Cardiac muscle cell (in vitro differentiated cells and primary cell): ENCODE measurements around the gene STARD13. TPM values are rescaled to one million over a fixed set of nuclear protein-coding genes. Genes with fewer than 3 reads are reported as not detected.
"Not testable (repeated sequence)": the region's sequence is repeated elsewhere in the genome, so short reads cannot be mapped to it uniquely, and the experiment has no call there.

Source experiments
- DNase-seq, 2 donors: peaks; one replicate each; pipeline versions ENCODE4 v3.0.0 to v3.0.0-alpha.2; 2010 to 2017; ENCODE audit warnings: low read depth in 1 of 2, low spot score in 1 of 2
- H3K27ac ChIP-seq: fragments of 200-600 bp; sonication (generic); 2 replicates; pipeline ENCODE4 v1.5.1; 2016
- H3K27me3 ChIP-seq: fragments of 200-600 bp; sonication (generic); 2 replicates; pipeline ENCODE4 v1.6.0; 2016; ENCODE audit warnings: control low read depth
- H3K36me3 ChIP-seq: fragments of 200-600 bp; sonication (generic); 2 replicates; pipeline ENCODE4 v1.5.1; 2016; ENCODE audit warnings: control low read depth
- H3K4me1 ChIP-seq: fragments of 200-600 bp; sonication (generic); 2 replicates; pipeline ENCODE4 v1.8.1; 2017; ENCODE audit warnings: low read depth, mild to moderate bottlenecking, mixed run types
- H3K4me3 ChIP-seq: fragments of 200-600 bp; sonication (generic); 2 replicates; pipeline ENCODE4 v1.5.1; 2016; ENCODE audit warnings: mild to moderate bottlenecking
- H3K9me3 ChIP-seq: fragments of 200-600 bp; sonication (generic); 2 replicates; pipeline ENCODE4 v1.5.1; 2017; ENCODE audit warnings: low read depth, mild to moderate bottlenecking, control low read depth
- CTCF ChIP-seq: IDR thresholded peaks from 2 replicates; pipeline ENCODE4 v1.5.1; 2012; ENCODE audit warnings: low read depth, mild to moderate bottlenecking, low read length
- polyA plus RNA-seq: library from polyadenylated mRNA; unstranded; fragments of >200 nt; fragmentation: Nextera tagmentation; extraction: Ambion mirVana; gene quantifications from 2 replicates; pipeline ENCODE4 v1.2.1, GENCODE V29; 2016
- total RNA-seq: library from RNA; depleted of rRNA; stranded (reverse); fragments of >200 nt; gene quantifications from 2 replicates; pipeline ENCODE4 v1.2.3, GENCODE V29; 2016

The STARD13 gene
- total and polyA plus RNA-seq, 2 experiments from 2014 or later, result 16.5 to 23.5 TPM

GRCh38 chr13:33165787-33166186, 119.8 kb downstream of the STARD13 start:
- no peak for TF ChIP-seq CTCF
- H3K36me3 ChIP-seq, result peaks cover 12% of the 10 kb centered on the region
- H3K9me3 ChIP-seq, result no peaks in the 10 kb centered on the region
- H3K4me1 ChIP-seq, result no peaks in the 10 kb centered on the region
- no peak for DNase-seq
- no peak overlapping the region for H3K4me3 ChIP-seq
- H3K27me3 ChIP-seq, result no peaks in the 10 kb centered on the region
- H3K27ac ChIP-seq, result no peak overlapping the region

- Histone ChIP-seq H3K27ac (no peak overlapping the region), H3K9me3 (no peaks in the 10 kb centered on the region), H3K4me3 (no peak overlapping the region), H3K27me3 (no peaks in the 10 kb centered on the region), H3K36me3 (peaks cover 12% of the 10 kb centered on the region), H3K4me1 (no peaks in the 10 kb centered on the region)
- DNase-seq, result peak in 1 of 2 donors; percentile 51
- no peak for TF ChIP-seq CTCF
Observed at GRCh38 chr13:33164331-33164730, 121.2 kb downstream of the STARD13 start.

- H3K9me3 ChIP-seq, H3K4me3 ChIP-seq, H3K27ac ChIP-seq, DNase-seq, H3K27me3 ChIP-seq, H3K4me1 ChIP-seq: not testable (repeated sequence)
- peaks cover 12% of the 10 kb centered on the region for H3K36me3 ChIP-seq
Observed at GRCh38 chr13:33162725-33163124, 122.8 kb downstream of the STARD13 start.

DNA sequence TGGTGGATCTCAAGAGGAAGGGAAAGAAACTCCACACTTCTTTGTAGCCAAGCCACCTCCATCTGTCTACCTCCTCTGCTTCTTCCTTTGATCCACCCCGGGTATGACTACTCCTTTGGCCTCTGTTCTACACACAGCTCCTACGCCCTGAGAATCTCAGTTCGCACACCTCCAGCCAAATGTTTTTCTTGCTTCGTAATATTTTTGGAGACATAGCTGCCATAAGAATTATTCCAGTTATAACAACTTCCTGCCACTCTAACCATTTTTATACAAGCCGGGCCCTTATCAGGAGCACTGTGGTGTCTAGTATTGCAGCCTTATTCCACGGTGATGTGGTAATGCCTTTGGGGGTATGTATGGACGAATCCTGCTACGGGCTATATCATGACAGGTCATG, 126.7 kb downstream of the STARD13 start:
- Histone ChIP-seq H3K27ac (no peak overlapping the region), H3K4me1 (no peaks in the 10 kb centered on the region), H3K9me3 (no peaks in the 10 kb centered on the region), H3K27me3 (no peaks in the 10 kb centered on the region), H3K4me3 (no peak overlapping the region), H3K36me3 (peaks cover 1% of the 10 kb centered on the region)
- TF ChIP-seq CTCF, result no peak
- peak in 1 of 2 donors; percentile 68 for DNase-seq

- Histone ChIP-seq H3K27ac (no peak overlapping the region), H3K36me3 (no peaks in the 10 kb centered on the region), H3K4me1 (no peaks in the 10 kb centered on the region), H3K4me3 (no peak overlapping the region), H3K27me3 (no peaks in the 10 kb centered on the region), H3K9me3 (no peaks in the 10 kb centered on the region)
- no peak for TF ChIP-seq CTCF
- DNase-seq, result no peak
Observed at GRCh38 chr13:33158271-33158670, 127.3 kb downstream of the STARD13 start.

GRCh38 chr13:33154911-33155310, 130.6 kb downstream of the STARD13 start:
- no peak for DNase-seq
- Histone ChIP-seq H3K4me3 (no peak overlapping the region), H3K4me1 (no peaks in the 10 kb centered on the region), H3K36me3 (no peaks in the 10 kb centered on the region), H3K9me3 (no peaks in the 10 kb centered on the region), H3K27ac (no peak overlapping the region), H3K27me3 (no peaks in the 10 kb centered on the region)
- no peak for TF ChIP-seq CTCF
